ENCODE measurements around the gene TRIM40. TPM values are rescaled to one million over a fixed set of nuclear protein-coding genes. Genes with fewer than 3 reads are reported as not detected.

The TRIM40 gene
- polyA plus RNA-seq, 2 of the 4 experiments (the other 2 are of a cell fraction) = 0.05 TPM

GRCh38 chr6:30172681-30173080, 36.7 kb downstream of the TRIM40 start (continued):
- TF ChIP-seq NPAS2 (CRISPR knock-in tag; IDR thresholded peaks at IDR 0.05; ENCODE audit: borderline replicate concordance) = no peak
- TF ChIP-seq RCOR1 (IDR thresholded peaks at IDR 0.05; ENCODE audit: low read depth, low read length) = no peak

DNA sequence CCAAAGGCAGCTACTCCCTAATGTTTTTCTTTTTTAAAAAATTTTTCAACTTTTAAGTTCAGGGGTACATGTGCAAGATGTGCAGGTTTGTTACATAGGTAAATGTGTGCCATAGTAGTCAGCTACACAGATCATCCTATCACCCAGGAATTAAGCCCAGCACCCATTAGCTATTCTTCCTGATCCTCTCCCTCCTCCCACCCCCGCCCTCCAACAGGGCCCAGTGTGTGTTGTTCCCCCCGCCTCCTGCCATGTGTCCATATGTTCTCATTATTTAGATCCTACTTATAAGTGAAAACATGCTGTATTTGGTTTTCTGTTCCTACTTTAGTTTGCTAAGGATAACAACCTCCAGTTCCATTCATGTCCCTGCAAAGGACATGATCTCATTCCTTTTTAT, 39.8 kb downstream of the TRIM40 start:
- no peak for DNase-seq (ENCODE audit: low read depth in 1 of 2, low spot score in 1 of 2)
- WGBS (ENCODE audit: missing lambda C conversion rate) = 100% methylated on average over 1 of the region's 2 CpGs
- ATAC-seq = no peak
- ChIA-PET POLR2A (no interaction called here), CTCF (interaction anchor here (0.8 to 2.9 kb wide), 2 partner anchors 45 to 72 kb away, joined by 4 to 9 read pairs; no protein-coding TSS in a partner anchor)
- Histone ChIP-seq H3K4me1 (no peaks in the 10 kb centered on the region), H3K9me3 (peaks cover 9% of the 10 kb centered on the region; the same call in 2 of the 3 replicates), H3K27ac (no peak overlapping the region), H3K4me2 (no peak overlapping the region), H3K4me3 (no peak overlapping the region)
- TF ChIP-seq SREBF2 (IDR thresholded peaks at IDR 0.05) = no peak
- TF ChIP-seq CBX2 (IDR thresholded peaks at IDR 0.05; ENCODE audit: borderline replicate concordance, low read depth) = no peak
- no peak for TF ChIP-seq RCOR1 (IDR thresholded peaks at IDR 0.05; ENCODE audit: low read depth, low read length)
- no peak for TF ChIP-seq KDM1A (IDR thresholded peaks at IDR 0.05; ENCODE audit: low read depth)
- no peak for TF ChIP-seq GATA3 (IDR thresholded peaks at IDR 0.05; ENCODE audit: borderline replicate concordance)
- no peak for TF ChIP-seq JUN (IDR thresholded peaks at IDR 0.05)
- no peak for FAIRE-seq

- FAIRE-seq = no peak
- ChIA-PET CTCF (interaction anchor here (1.0 to 1.2 kb wide), 2 partner anchors 8 to 48 kb away, joined by 3 read pairs; no protein-coding TSS in a partner anchor), POLR2A (no interaction called here)
Observed at GRCh38 chr6:30178837-30179236, 42.9 kb downstream of the TRIM40 start.

DNA sequence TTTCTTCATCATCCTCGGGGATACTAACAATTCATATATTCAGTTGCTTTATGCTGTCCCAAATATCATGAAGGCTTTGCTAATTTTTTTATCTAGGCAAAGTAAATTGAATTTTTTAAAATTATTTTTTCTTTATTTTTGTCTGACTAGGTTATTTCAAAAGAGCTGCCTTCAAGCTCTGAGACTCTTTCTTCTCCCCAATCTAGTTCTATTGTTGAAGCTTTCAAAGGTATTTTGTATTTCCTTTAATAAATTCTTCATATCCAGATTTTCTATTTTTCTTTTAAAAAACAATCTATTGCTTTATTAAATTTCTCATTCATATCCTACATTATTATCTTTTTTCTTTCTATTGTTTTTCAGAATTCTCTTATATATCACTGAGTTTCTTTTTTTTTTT, 44.2 kb downstream of the TRIM40 start:
- H3K27ac ChIP-seq = no peak overlapping the region
- ATAC-seq (no peak), DNase-seq (ENCODE audit: low read depth in 1 of 2, low spot score in 1 of 2) (no peak), FAIRE-seq (no peak)
- H3K9me3 ChIP-seq = peaks cover 9% of the 10 kb centered on the region; the same call in 2 of the 3 replicates
- CTCF ChIA-PET = no interaction called here
- POLR2A ChIA-PET = no interaction called here
- WGBS (ENCODE audit: missing lambda C conversion rate) = 32% methylated on average over 1 of the region's 1 CpG
- no peaks in the 10 kb centered on the region for H3K4me1 ChIP-seq
- H3K4me2 ChIP-seq = no peak overlapping the region
- TF ChIP-seq FOXS1 (CRISPR knock-in tag; IDR thresholded peaks at IDR 0.05) (no peak), RNF2 (IDR thresholded peaks at IDR 0.05; ENCODE audit: borderline replicate concordance, low read depth) (no peak), BHLHE40 (IDR thresholded peaks at IDR 0.05; ENCODE audit: low read depth, low read length) (no peak), CHD2 (IDR thresholded peaks at IDR 0.05; ENCODE audit: low read length, partially characterized antibody) (no peak), POLR2A (IDR thresholded peaks at IDR 0.05; ENCODE audit: low read length) (no peak), HOXB13 (CRISPR knock-in tag; IDR thresholded peaks at IDR 0.05; ENCODE audit: low read depth) (no peak), ZFP36 (IDR thresholded peaks at IDR 0.05; ENCODE audit: borderline replicate concordance, partially characterized antibody) (no peak), ESRRA (IDR thresholded peaks at IDR 0.05; ENCODE audit: borderline replicate concordance, low read length) (no peak), RCOR1 (IDR thresholded peaks at IDR 0.05; ENCODE audit: low read depth, low read length) (no peak), HEYL (CRISPR knock-in tag; IDR thresholded peaks at IDR 0.05) (no peak)
- TF ChIP-seq, protein P1, sequence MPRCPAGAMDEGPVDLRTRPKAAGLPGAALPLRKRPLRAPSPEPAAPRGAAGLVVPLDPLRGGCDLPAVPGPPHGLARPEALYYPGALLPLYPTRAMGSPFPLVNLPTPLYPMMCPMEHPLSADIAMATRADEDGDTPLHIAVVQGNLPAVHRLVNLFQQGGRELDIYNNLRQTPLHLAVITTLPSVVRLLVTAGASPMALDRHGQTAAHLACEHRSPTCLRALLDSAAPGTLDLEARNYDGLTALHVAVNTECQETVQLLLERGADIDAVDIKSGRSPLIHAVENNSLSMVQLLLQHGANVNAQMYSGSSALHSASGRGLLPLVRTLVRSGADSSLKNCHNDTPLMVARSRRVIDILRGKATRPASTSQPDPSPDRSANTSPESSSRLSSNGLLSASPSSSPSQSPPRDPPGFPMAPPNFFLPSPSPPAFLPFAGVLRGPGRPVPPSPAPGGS (IDR thresholded peaks at IDR 0.05) = no peak
- no peak overlapping the region for H3K4me3 ChIP-seq

More at GRCh38 chr6:30178837-30179236, 42.9 kb downstream of the TRIM40 start:
- WGBS (ENCODE audit: missing lambda C conversion rate) = 3% methylated on average over 1 of the region's 1 CpG
- no peak overlapping the region for H3K4me2 ChIP-seq
- DNase-seq (ENCODE audit: low read depth in 1 of 2, low spot score in 1 of 2) = no peak
- no peak for ATAC-seq
- no peak overlapping the region for H3K4me3 ChIP-seq
- no peak overlapping the region for H3K27ac ChIP-seq
- no peaks in the 10 kb centered on the region for H3K4me1 ChIP-seq
- TF ChIP-seq EHMT2 (IDR thresholded peaks at IDR 0.05; ENCODE audit: low read depth) = no peak
- H3K9me3 ChIP-seq = peaks cover 9% of the 10 kb centered on the region; the same call in 2 of the 3 replicates

Measured in A549 (cell line).